Measurements from ENCODE around the gene ARAP2. TPM values are rescaled to one million over a fixed set of nuclear protein-coding genes. Genes with fewer than 3 reads are reported as not detected.

ARAP2 gene
- total and polyA plus RNA-seq, 2 experiments from 2014 or later: 0.92 to 4.8 TPM

- no peaks in the 10 kb centered on the region for H3K4me1 ChIP-seq (ENCODE audit: insufficient read depth)
- TF ChIP-seq ZNF114 (CRISPR knock-in tag; IDR thresholded peaks at IDR 0.05) (no peak), CREB1 (CRISPR knock-in tag; IDR thresholded peaks at IDR 0.05; ENCODE audit: low read depth) (no peak), ZNF462 (CRISPR knock-in tag; IDR thresholded peaks at IDR 0.05) (no peak), NANOG (IDR thresholded peaks at IDR 0.05; ENCODE audit: borderline replicate concordance) (no peak), ETS1 (IDR thresholded peaks at IDR 0.05) (no peak), ZNF331 (CRISPR knock-in tag; IDR thresholded peaks at IDR 0.05; ENCODE audit: low read depth) (no peak), CTCF (conservative IDR thresholded peaks at IDR 0.05; ENCODE audit: low read depth in 2 of 2) (no peak), REST (IDR thresholded peaks at IDR 0.05; ENCODE audit: unreplicated experiment) (no peak), POLR2AphosphoS5 (IDR thresholded peaks at IDR 0.05; ENCODE audit: low read depth) (no peak), STAT1 (IDR thresholded peaks at IDR 0.05; ENCODE audit: unreplicated experiment) (no peak), EZH2phosphoT487 (IDR thresholded peaks at IDR 0.05; ENCODE audit: unreplicated experiment) (no peak), EZH2 (IDR thresholded peaks at IDR 0.05; ENCODE audit: low read depth, unreplicated experiment) (no peak)
- Mint-ChIP-seq H3K4me1 (no peaks in the 10 kb centered on the region), H3K36me3 (ENCODE audit: low read depth) (no peaks in the 10 kb centered on the region), H3K27ac (no peak overlapping the region), H3K27me3 (ENCODE audit: insufficient read depth, low read depth, poor library complexity) (no peaks in the 10 kb centered on the region), H3K9me3 (no peaks in the 10 kb centered on the region), H3K4me3 (no peak overlapping the region)
- H3K4me3 ChIP-seq: no peak overlapping the region
- H3K9me2 ChIP-seq (ENCODE audit: insufficient read depth): no peaks in the 10 kb centered on the region
- DNase-seq (ENCODE audit: low spot score): no peak
- H2AFZ ChIP-seq: no peak overlapping the region
- no peaks in the 10 kb centered on the region for H3F3A ChIP-seq (replicated peaks; ENCODE audit: low read depth)
- no peak overlapping the region for H3K27ac ChIP-seq (ENCODE audit: low read depth)
- H3K36me3 ChIP-seq (ENCODE audit: insufficient read depth): no peaks in the 10 kb centered on the region
- ATAC-seq: no peak
- H3K4me2 ChIP-seq: no peak overlapping the region
- no peaks in the 10 kb centered on the region for H4K20me1 ChIP-seq (replicated peaks; ENCODE audit: insufficient read depth)
- no peaks in the 10 kb centered on the region for H3K79me2 ChIP-seq (replicated peaks; ENCODE audit: insufficient read depth)
- no peaks in the 10 kb centered on the region for H3K27me3 ChIP-seq (ENCODE audit: insufficient read depth)
Observed at GRCh38 chr4:36218121-36218520, 26.2 kb downstream of the ARAP2 start.

All from GM23338 (cell line).